GM13977 (cell line): ENCODE data around the gene TMEM132D.

ENCODE experiments used
- DNase-seq: peaks from one replicate; pipeline ENCODE4 v3.0.0; 2012; ENCODE audit warnings: low spot score
- CTCF ChIP-seq: IDR thresholded peaks from 2 replicates; pipeline ENCODE4 v1.5.1; 2012; ENCODE audit warnings: mild to moderate bottlenecking, control low read depth; ENCODE audit not compliant: insufficient read depth; ENCODE audit errors: extremely low read depth, missing control alignments
- in situ Hi-C: fragments of 300-500 bp; cut with MboI; formaldehyde crosslinking; loops from one replicate; pipeline ENCODE4 v1.12.0; 2022; ENCODE audit warnings: low sequenced_read_pairs, low pct_unique_long_range_greater_than_20kb, mixed read lengths, inconsistent platforms; ENCODE audit not compliant: unreplicated experiment

TMEM132D gene

GRCh38 chr12:129615001-129615400, 288.8 kb downstream of the TMEM132D start:
- no peak for DNase-seq
- in situ Hi-C loops: no loop called here
- no peak for TF ChIP-seq CTCF

- in situ Hi-C loops: no loop called here
- TF ChIP-seq CTCF: no peak
- no peak for DNase-seq
Measured at GRCh38 chr12:129614221-129614885, 289.5 kb downstream of the TMEM132D start.

GRCh38 chr12:129613314-129613713, 290.5 kb downstream of the TMEM132D start:
- no peak for TF ChIP-seq CTCF
- in situ Hi-C loops: no loop called here
- DNase-seq: no peak

- in situ Hi-C loops: no loop called here
- DNase-seq: no peak
- no peak for TF ChIP-seq CTCF
Measured at GRCh38 chr12:129610601-129611120, 293.2 kb downstream of the TMEM132D start.

- in situ Hi-C loops: no loop called here
- DNase-seq: no peak
- TF ChIP-seq CTCF: no peak
Measured at GRCh38 chr12:129607756-129608155, 296.1 kb downstream of the TMEM132D start.

GRCh38 chr12:129607301-129607700, 296.5 kb downstream of the TMEM132D start:
- no peak for TF ChIP-seq CTCF
- DNase-seq: no peak
- in situ Hi-C loops: no loop called here
